ENCODE data around the gene FBXO36.
"Not testable (repeated sequence)": the region's sequence is repeated elsewhere in the genome, so short reads cannot be mapped to it uniquely, and the experiment has no call there.

The FBXO36 gene

GRCh38 chr2:229952256-229952835 is 30.0 kb downstream of the FBXO36 start:
- no peak for DNase-seq (ENCODE audit: low read depth, low spot score)
- no peak overlapping the region for H3K4me3 ChIP-seq (ENCODE audit: low read length)

- no peak overlapping the region for H3K4me3 ChIP-seq (ENCODE audit: low read length)
- DNase-seq (ENCODE audit: low read depth, low spot score): no peak
Observed at GRCh38 chr2:229955663-229956062, 33.4 kb downstream of the FBXO36 start.

- DNase-seq (ENCODE audit: low read depth, low spot score): no peak
- no peak overlapping the region for H3K4me3 ChIP-seq (ENCODE audit: low read length)
Observed at GRCh38 chr2:229956491-229956890, 34.2 kb downstream of the FBXO36 start.

GRCh38 chr2:229963596-229963995 is 41.3 kb downstream of the FBXO36 start:
- not testable (repeated sequence) for H3K4me3 ChIP-seq (ENCODE audit: low read length); DNase-seq (ENCODE audit: low read depth, low spot score)

GRCh38 chr2:229969921-229970320 is 47.6 kb downstream of the FBXO36 start:
- no peak for DNase-seq (ENCODE audit: low read depth, low spot score)
- H3K4me3 ChIP-seq (ENCODE audit: low read length): no peak overlapping the region

- DNase-seq (ENCODE audit: low read depth, low spot score): no peak
- no peak overlapping the region for H3K4me3 ChIP-seq (ENCODE audit: low read length)
Observed at GRCh38 chr2:229970406-229970805, 48.1 kb downstream of the FBXO36 start.

- H3K4me3 ChIP-seq (ENCODE audit: low read length): no peak overlapping the region
- DNase-seq (ENCODE audit: low read depth, low spot score): peak; percentile 9
Observed at GRCh38 chr2:229971298-229971790, 49.0 kb downstream of the FBXO36 start.

GRCh38 chr2:229974266-229974665 is 52.0 kb downstream of the FBXO36 start:
- DNase-seq (ENCODE audit: low read depth, low spot score): no peak
- H3K4me3 ChIP-seq (ENCODE audit: low read length): no peak overlapping the region

- peak; percentile 11 for DNase-seq (ENCODE audit: low read depth, low spot score)
- no peak overlapping the region for H3K4me3 ChIP-seq (ENCODE audit: low read length)
Observed at GRCh38 chr2:229980431-229981184, 58.3 kb downstream of the FBXO36 start.

- no peak overlapping the region for H3K4me3 ChIP-seq (ENCODE audit: low read length)
- DNase-seq (ENCODE audit: low read depth, low spot score): no peak
Observed at GRCh38 chr2:229993236-229993635, 70.9 kb downstream of the FBXO36 start.

GRCh38 chr2:229996320-229996719 is 74.0 kb downstream of the FBXO36 start:
- DNase-seq (ENCODE audit: low read depth, low spot score): no peak

GRCh38 chr2:229997565-229997964 is 75.3 kb downstream of the FBXO36 start:
- no peak for DNase-seq (ENCODE audit: low read depth, low spot score)
- H3K4me3 ChIP-seq (ENCODE audit: low read length): no peak overlapping the region

More at GRCh38 chr2:229996320-229996719, 74.0 kb downstream of the FBXO36 start:
- no peak overlapping the region for H3K4me3 ChIP-seq (ENCODE audit: low read length)

GRCh38 chr2:230000118-230000841 is 78.0 kb downstream of the FBXO36 start:
- DNase-seq (ENCODE audit: low read depth, low spot score): no peak
- no peak overlapping the region for H3K4me3 ChIP-seq (ENCODE audit: low read length)

- DNase-seq (ENCODE audit: low read depth, low spot score): peak; percentile 45
- H3K4me3 ChIP-seq (ENCODE audit: low read length): no peak overlapping the region
Observed at GRCh38 chr2:230007931-230008707, 85.8 kb downstream of the FBXO36 start.

- H3K4me3 ChIP-seq (ENCODE audit: low read length): no peak overlapping the region
- no peak for DNase-seq (ENCODE audit: low read depth, low spot score)
Observed at GRCh38 chr2:230008708-230009066, 86.4 kb downstream of the FBXO36 start.

GRCh38 chr2:230010501-230010900 is 88.2 kb downstream of the FBXO36 start:
- no peak for DNase-seq (ENCODE audit: low read depth, low spot score)
- no peak overlapping the region for H3K4me3 ChIP-seq (ENCODE audit: low read length)

- DNase-seq (ENCODE audit: low read depth, low spot score): no peak
- no peak overlapping the region for H3K4me3 ChIP-seq (ENCODE audit: low read length)
Observed at GRCh38 chr2:230011617-230012016, 89.3 kb downstream of the FBXO36 start.

GRCh38 chr2:230012267-230012884 is 90.1 kb downstream of the FBXO36 start:
- DNase-seq (ENCODE audit: low read depth, low spot score): no peak
- H3K4me3 ChIP-seq (ENCODE audit: low read length): no peak overlapping the region

- H3K4me3 ChIP-seq (ENCODE audit: low read length): no peak overlapping the region
- DNase-seq (ENCODE audit: low read depth, low spot score): no peak
Observed at GRCh38 chr2:230016844-230017243, 94.5 kb downstream of the FBXO36 start.

Data from Jurkat, Clone E6-1 (cell line).